CD4-positive, CD25-positive, alpha-beta regulatory T cell (primary cell): ENCODE measurements around the gene ATP6V1B1. TPM values are rescaled to one million over a fixed set of nuclear protein-coding genes. Genes with fewer than 3 reads are reported as not detected.

Experiments
- ATAC-seq, 2 donors: fragments of 150-1000 bp; cut with Tn5 transposase; one replicate each; pipeline ENCODE4 v1.10.0; 2021; ENCODE audit warnings: low read depth in 2 of 2, moderate number of reproducible peaks in 2 of 2, moderate library complexity in 1 of 2
- DNase-seq, 3 donors: peaks; one replicate each; pipeline versions ENCODE4 v3.0.0 to v3.0.0-alpha.2; 2012 to 2022; ENCODE audit warnings: mixed read lengths in 1 of 3
- H3K27ac ChIP-seq: one replicate; pipeline ENCODE4 v1.7.0; 2013; ENCODE audit warnings: mild to moderate bottlenecking, low read length; ENCODE audit not compliant: insufficient read depth, poor library complexity, severe bottlenecking
- H3K27me3 ChIP-seq: one replicate; pipeline ENCODE4 v1.7.0; 2013; ENCODE audit warnings: low read length; ENCODE audit not compliant: control insufficient read depth, insufficient read depth
- H3K36me3 ChIP-seq: one replicate; pipeline ENCODE4 v1.7.0; 2013; ENCODE audit warnings: mild to moderate bottlenecking, low read length, moderate library complexity; ENCODE audit not compliant: control insufficient read depth, insufficient read depth
- H3K4me1 ChIP-seq: 2 replicates; pipeline ENCODE4 v1.7.0; 2013; ENCODE audit warnings: mild to moderate bottlenecking, low read length; ENCODE audit not compliant: insufficient read depth, control insufficient read depth, poor library complexity, severe bottlenecking
- H3K4me3 ChIP-seq: one replicate; pipeline ENCODE4 v1.7.0; 2013; ENCODE audit warnings: low read depth, mild to moderate bottlenecking, low read length, moderate library complexity
- H3K9me3 ChIP-seq, 2 experiments: 1 replicate in 1 of 2; 2 replicates in 1 of 2; pipeline ENCODE4 v1.7.0; 2013; ENCODE audit warnings: low read length in 2 of 2, mild to moderate bottlenecking in 1 of 2, moderate library complexity in 1 of 2; ENCODE audit not compliant: control insufficient read depth in 2 of 2
- H3K27ac Mint-ChIP-seq, 3 donors: one replicate each; pipeline ENCODE4 v1.8.0; 2020 to 2022; ENCODE audit warnings: mild to moderate bottlenecking in 3 of 3, mixed read lengths in 3 of 3, moderate library complexity in 2 of 3
- H3K27me3 Mint-ChIP-seq: one replicate; pipeline ENCODE4 v1.8.0; 2022; ENCODE audit warnings: mild to moderate bottlenecking, mixed read lengths
- H3K36me3 Mint-ChIP-seq: one replicate; pipeline ENCODE4 v1.8.0; 2020; ENCODE audit warnings: mixed read lengths
- H3K4me1 Mint-ChIP-seq, 4 donors: one replicate each; pipeline ENCODE4 v1.8.0; 2020 to 2022; ENCODE audit warnings: mixed read lengths in 4 of 4, mild to moderate bottlenecking in 1 of 4
- H3K4me3 Mint-ChIP-seq, 4 donors: one replicate each; pipeline ENCODE4 v1.8.0; 2020 to 2022; ENCODE audit warnings: mild to moderate bottlenecking in 4 of 4, mixed read lengths in 4 of 4, moderate library complexity in 3 of 4
- H3K9me3 Mint-ChIP-seq, 7 donors: one replicate each; pipeline ENCODE4 v1.8.0; 2020 to 2022; ENCODE audit warnings: mixed read lengths in 7 of 7, mild to moderate bottlenecking in 3 of 7, moderate library complexity in 2 of 7
- polyA plus RNA-seq, 4 donors: library from polyadenylated mRNA; unstranded; fragments of 300-500 nt; fragmentation: Illumina TruSeq; gene quantifications; one replicate each; pipeline ENCODE4 v1.2.3, GENCODE V29; 2021
- total RNA-seq: library from RNA; stranded (reverse); gene quantifications from one replicate; pipeline ENCODE4 v1.2.3, GENCODE V29; 2022

Gene ATP6V1B1
- total and polyA plus RNA-seq, 5 donors from 2014 or later: not detected

GRCh38 chr2:70932631-70933230 lies 3.0 kb upstream of the ATP6V1B1 start:
- H3K27ac Mint-ChIP-seq: no peak overlapping the region
- no peaks in the 10 kb centered on the region for H3K27me3 ChIP-seq
- no peaks in the 10 kb centered on the region for H3K4me1 Mint-ChIP-seq
- no peak overlapping the region for H3K4me3 ChIP-seq
- DNase-seq (no peak), ATAC-seq (no peak)
- no peaks in the 10 kb centered on the region for H3K9me3 ChIP-seq
- peaks cover 6% of the 10 kb centered on the region for H3K27me3 Mint-ChIP-seq
- no peak overlapping the region for H3K4me3 Mint-ChIP-seq
- no peaks in the 10 kb centered on the region for H3K36me3 Mint-ChIP-seq
- H3K9me3 Mint-ChIP-seq: peaks cover 0 to 2% (median 0%) of the 10 kb centered on the region in 7 donors
- H3K4me1 ChIP-seq: no peaks in the 10 kb centered on the region
- no peaks in the 10 kb centered on the region for H3K36me3 ChIP-seq
- no peak overlapping the region for H3K27ac ChIP-seq

GRCh38 chr2:70934981-70935380 lies 719 bp upstream of the ATP6V1B1 start:
- DNase-seq (no peak), ATAC-seq (no peak)
- Histone ChIP-seq H3K9me3 (no peaks in the 10 kb centered on the region), H3K27me3 (no peaks in the 10 kb centered on the region), H3K27ac (no peak overlapping the region), H3K4me3 (no peak overlapping the region), H3K36me3 (no peaks in the 10 kb centered on the region), H3K4me1 (no peaks in the 10 kb centered on the region)
- no peaks in the 10 kb centered on the region for H3K4me1 Mint-ChIP-seq
- H3K27me3 Mint-ChIP-seq: peaks cover 11% of the 10 kb centered on the region
- no peak overlapping the region for H3K4me3 Mint-ChIP-seq
- H3K27ac Mint-ChIP-seq: no peak overlapping the region
- H3K36me3 Mint-ChIP-seq: no peaks in the 10 kb centered on the region
- H3K9me3 Mint-ChIP-seq: no peaks in the 10 kb centered on the region

- H3K4me3 ChIP-seq: no peak overlapping the region
- H3K4me3 Mint-ChIP-seq: no peak overlapping the region
- DNase-seq (no peak), ATAC-seq (no peak)
- H3K4me1 ChIP-seq: no peaks in the 10 kb centered on the region
- no peaks in the 10 kb centered on the region for H3K36me3 ChIP-seq
- no peaks in the 10 kb centered on the region for H3K9me3 ChIP-seq
- no peak overlapping the region for H3K27ac Mint-ChIP-seq
- no peaks in the 10 kb centered on the region for H3K36me3 Mint-ChIP-seq
- H3K27me3 ChIP-seq: no peaks in the 10 kb centered on the region
- no peaks in the 10 kb centered on the region for H3K4me1 Mint-ChIP-seq
- H3K9me3 Mint-ChIP-seq: no peaks in the 10 kb centered on the region
- H3K27ac ChIP-seq: no peak overlapping the region
- H3K27me3 Mint-ChIP-seq: peaks cover 22% of the 10 kb centered on the region
Observed at GRCh38 chr2:70936165-70936978, 672 bp downstream of the ATP6V1B1 start.

- Histone ChIP-seq H3K4me3 (no peak overlapping the region), H3K4me1 (no peaks in the 10 kb centered on the region), H3K27me3 (no peaks in the 10 kb centered on the region), H3K27ac (no peak overlapping the region), H3K36me3 (no peaks in the 10 kb centered on the region), H3K9me3 (no peaks in the 10 kb centered on the region)
- H3K9me3 Mint-ChIP-seq: no peaks in the 10 kb centered on the region
- no peak for ATAC-seq
- no peak overlapping the region for H3K4me3 Mint-ChIP-seq
- no peaks in the 10 kb centered on the region for H3K4me1 Mint-ChIP-seq
- no peak for DNase-seq
- H3K27ac Mint-ChIP-seq: peak overlapping the region in 1 of 3 donors; percentile 26
- no peaks in the 10 kb centered on the region for H3K36me3 Mint-ChIP-seq
- peaks cover 22% of the 10 kb centered on the region for H3K27me3 Mint-ChIP-seq
Observed at GRCh38 chr2:70936979-70937811, 1.5 kb downstream of the ATP6V1B1 start.

- no peaks in the 10 kb centered on the region for H3K36me3 ChIP-seq
- no peak overlapping the region for H3K4me3 ChIP-seq
- no peak overlapping the region for H3K27ac ChIP-seq
- Mint-ChIP-seq H3K36me3 (no peaks in the 10 kb centered on the region), H3K4me1 (no peaks in the 10 kb centered on the region), H3K4me3 (no peak overlapping the region), H3K27ac (no peak overlapping the region), H3K9me3 (no peaks in the 10 kb centered on the region), H3K27me3 (peaks cover 22% of the 10 kb centered on the region)
- ATAC-seq (no peak), DNase-seq (no peak)
- H3K27me3 ChIP-seq: no peaks in the 10 kb centered on the region
- no peaks in the 10 kb centered on the region for H3K4me1 ChIP-seq
- no peaks in the 10 kb centered on the region for H3K9me3 ChIP-seq
Observed at GRCh38 chr2:70937866-70938585, 2.3 kb downstream of the ATP6V1B1 start.

- Histone ChIP-seq H3K36me3 (no peaks in the 10 kb centered on the region), H3K9me3 (no peaks in the 10 kb centered on the region), H3K27ac (no peak overlapping the region), H3K4me1 (no peaks in the 10 kb centered on the region), H3K4me3 (no peak overlapping the region), H3K27me3 (no peaks in the 10 kb centered on the region)
- ATAC-seq (no peak), DNase-seq (no peak)
- H3K27ac Mint-ChIP-seq: no peak overlapping the region
- no peak overlapping the region for H3K4me3 Mint-ChIP-seq
- peaks cover 22% of the 10 kb centered on the region for H3K27me3 Mint-ChIP-seq
- H3K4me1 Mint-ChIP-seq: no peaks in the 10 kb centered on the region
- H3K36me3 Mint-ChIP-seq: no peaks in the 10 kb centered on the region
- no peaks in the 10 kb centered on the region for H3K9me3 Mint-ChIP-seq
Observed at GRCh38 chr2:70938586-70938950, 2.9 kb downstream of the ATP6V1B1 start.

GRCh38 chr2:70939001-70939838 lies 3.5 kb downstream of the ATP6V1B1 start:
- H3K27me3 ChIP-seq: no peaks in the 10 kb centered on the region
- DNase-seq: no peak
- Mint-ChIP-seq H3K27ac (no peak overlapping the region), H3K4me1 (no peaks in the 10 kb centered on the region), H3K27me3 (peaks cover 22% of the 10 kb centered on the region), H3K36me3 (no peaks in the 10 kb centered on the region), H3K4me3 (no peak overlapping the region), H3K9me3 (no peaks in the 10 kb centered on the region)
- no peak for ATAC-seq
- H3K4me1 ChIP-seq: no peaks in the 10 kb centered on the region
- H3K36me3 ChIP-seq: no peaks in the 10 kb centered on the region
- no peaks in the 10 kb centered on the region for H3K9me3 ChIP-seq
- H3K27ac ChIP-seq: no peak overlapping the region
- no peak overlapping the region for H3K4me3 ChIP-seq
